GM12892 (cell line): ENCODE results near the gene ADCY1.

Experiments used
- DNase-seq: peaks from one replicate; pipeline ENCODE4 v3.0.0; 2011; ENCODE audit not compliant: insufficient read length
- FAIRE-seq: peaks from 2 replicates; lab custom pipeline; 2011; peaks lifted over from hg19 to GRCh38; lab: Jason Lieb, UNC
- POLR2A ChIP-seq: IDR thresholded peaks from 2 replicates; pipeline ENCODE4 v1.6.1; 2011; ENCODE audit warnings: low read depth, low read length, control low read depth
- POLR2AphosphoS5 ChIP-seq: IDR thresholded peaks from 2 replicates; pipeline ENCODE4 v1.6.1; 2011; ENCODE audit warnings: low read depth, low read length, control low read depth
- TAF1 ChIP-seq: IDR thresholded peaks from 2 replicates; pipeline ENCODE4 v1.6.1; 2011; ENCODE audit warnings: low read depth, mild to moderate bottlenecking, control low read depth, low read length, borderline replicate concordance

Gene ADCY1

DNA sequence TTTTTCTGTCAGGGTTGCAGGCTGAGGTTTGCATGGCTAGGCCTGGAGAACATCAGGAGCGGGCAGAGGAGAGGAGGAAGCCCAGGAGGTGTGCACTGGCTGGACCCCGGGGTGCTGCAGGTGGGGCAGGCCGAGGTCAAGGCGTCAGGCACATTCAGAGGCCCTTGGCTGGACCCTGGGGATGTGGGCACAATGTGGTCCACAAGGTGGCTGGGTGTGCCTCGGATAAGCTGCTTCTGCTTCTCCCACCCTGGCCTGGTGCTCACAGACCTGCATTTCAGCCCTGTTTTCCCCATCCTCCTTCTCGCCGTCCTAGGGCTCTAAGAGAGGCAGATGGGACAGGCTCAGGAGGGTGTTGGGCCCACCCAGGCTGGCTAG lies 108.2 kb downstream of the ADCY1 start:
- FAIRE-seq: no peak

GRCh38 chr7:45682836-45683555 lies 108.8 kb downstream of the ADCY1 start:
- FAIRE-seq (no peak), DNase-seq (no peak)
- no peak for TF ChIP-seq POLR2AphosphoS5
- no peak for TF ChIP-seq TAF1
- TF ChIP-seq POLR2A: no peak

More for the DNA sequence above, 108.2 kb downstream of the ADCY1 start:
- no peak for DNase-seq
- TF ChIP-seq POLR2A (no peak), TAF1 (no peak), POLR2AphosphoS5 (no peak)

DNA sequence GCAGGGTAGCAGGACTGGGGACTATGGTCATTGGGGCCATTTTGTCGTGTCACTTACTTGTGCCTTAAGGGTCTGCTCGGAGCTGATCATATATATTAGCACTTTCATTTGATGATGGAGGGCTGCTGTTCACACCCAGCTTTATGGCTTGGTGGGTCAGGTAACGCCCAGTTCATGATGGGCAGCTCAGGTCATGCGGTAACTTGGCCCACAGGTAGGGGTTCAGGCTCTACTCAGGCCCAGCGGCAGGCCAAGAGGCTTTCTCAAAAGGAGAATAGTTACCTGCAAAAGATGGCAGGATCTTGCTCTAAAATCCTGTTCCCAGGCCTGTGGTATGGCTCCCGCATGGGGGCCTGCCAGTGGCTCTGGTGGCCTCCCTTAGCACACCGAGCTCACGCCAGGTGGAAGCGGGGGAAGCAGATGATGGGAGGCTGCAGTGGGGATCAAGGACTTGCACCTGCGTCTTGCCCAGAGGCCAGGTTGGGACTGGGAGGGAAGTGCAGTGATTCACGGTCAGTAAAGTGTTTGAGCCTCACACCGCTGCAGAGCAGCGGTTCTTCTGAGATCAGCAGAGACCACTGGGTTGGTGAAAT lies 109.5 kb downstream of the ADCY1 start:
- DNase-seq: no peak
- no peak for TF ChIP-seq POLR2A
- TF ChIP-seq POLR2AphosphoS5: no peak
- no peak for FAIRE-seq

- DNase-seq (no peak), FAIRE-seq (no peak)
- no peak for TF ChIP-seq POLR2AphosphoS5
- no peak for TF ChIP-seq TAF1
- TF ChIP-seq POLR2A: no peak
These were observed 110.9 kb downstream of the ADCY1 start for GRCh38 chr7:45684910-45685618.

DNA sequence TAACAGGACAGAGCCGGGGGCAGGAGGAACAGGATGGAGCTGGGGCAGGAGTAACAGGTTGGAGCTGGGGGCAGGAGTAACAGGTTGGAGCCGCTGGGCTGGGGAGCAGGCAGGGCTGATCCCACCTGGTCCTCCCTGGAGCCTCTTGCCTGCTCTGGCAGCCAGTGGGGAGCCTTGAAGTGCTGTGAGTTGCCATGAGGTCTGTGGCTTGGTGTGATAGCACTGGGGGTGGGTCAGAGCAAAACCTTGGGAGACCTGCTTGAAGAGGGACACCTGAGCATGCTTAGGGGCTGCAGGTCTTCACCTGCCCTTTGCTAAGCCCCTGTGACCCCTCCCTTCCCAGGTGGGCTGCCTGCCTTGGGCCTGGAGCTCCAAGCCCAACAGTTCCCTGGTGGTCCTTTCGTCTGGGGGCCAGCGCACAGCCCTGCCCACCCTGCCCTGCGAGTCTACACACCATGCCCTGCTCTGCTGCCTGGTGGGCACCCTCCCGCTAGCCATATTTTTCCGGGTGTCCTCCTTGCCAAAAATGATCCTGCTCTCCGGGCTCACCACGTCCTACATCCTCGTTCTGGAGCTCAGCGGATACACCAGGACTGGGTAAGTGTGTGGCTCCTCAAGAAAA lies 111.6 kb downstream of the ADCY1 start:
- no peak for FAIRE-seq
- no peak for DNase-seq
- TF ChIP-seq POLR2AphosphoS5 (no peak), POLR2A (no peak), TAF1 (no peak)

GRCh38 chr7:45686441-45687184 lies 112.4 kb downstream of the ADCY1 start:
- FAIRE-seq (no peak), DNase-seq (no peak)
- no peak for TF ChIP-seq POLR2A
- TF ChIP-seq TAF1: no peak
- no peak for TF ChIP-seq POLR2AphosphoS5

DNA sequence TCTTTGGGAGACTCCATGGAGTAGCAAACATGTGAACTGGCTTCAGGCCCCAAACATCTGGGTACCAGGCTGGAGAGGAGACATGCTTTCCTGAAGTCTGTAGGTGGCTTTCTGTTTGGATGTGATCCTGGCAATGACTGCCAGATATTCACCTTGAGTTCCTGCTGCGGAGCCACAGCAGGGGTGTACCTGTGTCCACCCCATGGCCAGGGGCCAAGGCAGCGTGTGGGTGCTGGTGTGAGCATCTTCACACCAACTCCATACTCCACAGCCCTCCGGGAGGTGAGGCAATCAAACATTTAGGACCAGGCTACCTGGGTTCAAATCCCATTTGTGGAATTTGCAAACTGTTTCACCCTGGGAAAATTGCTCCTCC lies 113.0 kb downstream of the ADCY1 start:
- TF ChIP-seq TAF1: no peak
- TF ChIP-seq POLR2AphosphoS5: no peak
- TF ChIP-seq POLR2A: no peak
- FAIRE-seq (no peak), DNase-seq (no peak)

- no peak for FAIRE-seq
- DNase-seq: no peak
- TF ChIP-seq POLR2A (no peak), TAF1 (no peak), POLR2AphosphoS5 (no peak)
These were observed 113.6 kb downstream of the ADCY1 start for GRCh38 chr7:45687721-45688120.

DNA sequence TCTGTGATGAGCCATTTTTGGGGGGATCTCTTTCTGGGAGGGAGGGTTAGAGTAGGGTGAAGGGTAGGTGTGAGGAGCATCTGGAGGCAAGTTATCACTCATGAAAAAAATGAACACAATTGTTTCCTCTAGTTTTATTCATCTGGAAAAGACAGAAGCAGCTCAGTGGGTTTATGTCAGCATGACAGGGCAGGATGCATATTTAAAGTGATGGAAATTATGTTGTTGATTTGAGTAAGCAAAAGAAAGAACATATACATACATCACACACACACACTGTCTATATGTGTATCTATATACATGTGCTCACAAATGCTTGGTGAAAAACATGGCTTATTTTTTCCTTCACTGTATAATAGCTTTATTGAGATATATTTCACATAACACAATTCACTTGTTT lies 114.2 kb downstream of the ADCY1 start:
- TF ChIP-seq TAF1 (no peak), POLR2A (no peak), POLR2AphosphoS5 (no peak)
- no peak for DNase-seq
- FAIRE-seq: no peak

GRCh38 chr7:45689011-45689796 lies 115.0 kb downstream of the ADCY1 start:
- no peak for FAIRE-seq
- TF ChIP-seq POLR2AphosphoS5 (no peak), TAF1 (no peak), POLR2A (no peak)
- no peak for DNase-seq
